ENCODE measurements around the gene ADCK1. TPM values are rescaled to one million over a fixed set of nuclear protein-coding genes. Genes with fewer than 3 reads are reported as not detected.

Gene ADCK1
- polyA plus RNA-seq, 2 of the 4 experiments (the other 2 are of a cell fraction), result 6.6 to 8.1 TPM

DNA sequence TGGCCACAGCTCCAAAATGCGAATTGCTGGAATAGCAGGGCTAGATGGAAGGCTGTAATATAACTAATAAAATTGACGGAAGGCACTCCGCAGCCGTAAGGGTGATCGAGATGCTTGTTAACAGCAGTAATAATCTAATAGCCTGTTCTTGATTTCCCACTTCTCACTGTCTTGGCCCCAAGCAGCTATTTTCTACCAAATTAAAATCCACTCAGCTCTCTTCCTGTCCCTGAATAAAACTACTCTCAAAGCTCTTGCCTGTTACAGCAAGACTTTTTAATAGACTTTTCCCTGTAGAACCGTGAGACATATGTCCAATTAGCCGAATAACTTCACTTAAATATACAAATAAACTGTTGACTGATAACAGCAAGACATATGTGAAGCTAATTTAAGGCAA, 38.0 kb downstream of the ADCK1 start:
- Histone ChIP-seq H3K27ac (no peak overlapping the region), H3K4me1 (no peaks in the 10 kb centered on the region), H3K9me3 (no peaks in the 10 kb centered on the region), H3K4me2 (no peak overlapping the region), H3K4me3 (no peak overlapping the region)
- no peak for TF ChIP-seq CHD2 (IDR thresholded peaks at IDR 0.05; ENCODE audit: low read length, partially characterized antibody)
- TF ChIP-seq CHD4 (IDR thresholded peaks at IDR 0.05; ENCODE audit: borderline replicate concordance), result no peak
- no peak for TF ChIP-seq ZSCAN20 (CRISPR knock-in tag; IDR thresholded peaks at IDR 0.05)
- TF ChIP-seq RNF2 (IDR thresholded peaks at IDR 0.05; ENCODE audit: borderline replicate concordance, low read depth), result no peak
- TF ChIP-seq EHMT2 (IDR thresholded peaks at IDR 0.05; ENCODE audit: low read depth), result no peak
- TF ChIP-seq, protein P1, sequence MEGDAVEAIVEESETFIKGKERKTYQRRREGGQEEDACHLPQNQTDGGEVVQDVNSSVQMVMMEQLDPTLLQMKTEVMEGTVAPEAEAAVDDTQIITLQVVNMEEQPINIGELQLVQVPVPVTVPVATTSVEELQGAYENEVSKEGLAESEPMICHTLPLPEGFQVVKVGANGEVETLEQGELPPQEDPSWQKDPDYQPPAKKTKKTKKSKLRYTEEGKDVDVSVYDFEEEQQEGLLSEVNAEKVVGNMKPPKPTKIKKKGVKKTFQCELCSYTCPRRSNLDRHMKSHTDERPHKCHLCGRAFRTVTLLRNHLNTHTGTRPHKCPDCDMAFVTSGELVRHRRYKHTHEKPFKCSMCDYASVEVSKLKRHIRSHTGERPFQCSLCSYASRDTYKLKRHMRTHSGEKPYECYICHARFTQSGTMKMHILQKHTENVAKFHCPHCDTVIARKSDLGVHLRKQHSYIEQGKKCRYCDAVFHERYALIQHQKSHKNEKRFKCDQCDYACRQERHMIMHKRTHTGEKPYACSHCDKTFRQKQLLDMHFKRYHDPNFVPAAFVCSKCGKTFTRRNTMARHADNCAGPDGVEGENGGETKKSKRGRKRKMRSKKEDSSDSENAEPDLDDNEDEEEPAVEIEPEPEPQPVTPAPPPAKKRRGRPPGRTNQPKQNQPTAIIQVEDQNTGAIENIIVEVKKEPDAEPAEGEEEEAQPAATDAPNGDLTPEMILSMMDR (IDR thresholded peaks at IDR 0.05), result no peak
- no peak for TF ChIP-seq TP53 (CRISPR knock-in tag; IDR thresholded peaks at IDR 0.05)
- TF ChIP-seq NFE2L2 (conservative IDR thresholded peaks at IDR 0.05; ENCODE audit: low read length), result no peak
- TF ChIP-seq, protein P2, sequence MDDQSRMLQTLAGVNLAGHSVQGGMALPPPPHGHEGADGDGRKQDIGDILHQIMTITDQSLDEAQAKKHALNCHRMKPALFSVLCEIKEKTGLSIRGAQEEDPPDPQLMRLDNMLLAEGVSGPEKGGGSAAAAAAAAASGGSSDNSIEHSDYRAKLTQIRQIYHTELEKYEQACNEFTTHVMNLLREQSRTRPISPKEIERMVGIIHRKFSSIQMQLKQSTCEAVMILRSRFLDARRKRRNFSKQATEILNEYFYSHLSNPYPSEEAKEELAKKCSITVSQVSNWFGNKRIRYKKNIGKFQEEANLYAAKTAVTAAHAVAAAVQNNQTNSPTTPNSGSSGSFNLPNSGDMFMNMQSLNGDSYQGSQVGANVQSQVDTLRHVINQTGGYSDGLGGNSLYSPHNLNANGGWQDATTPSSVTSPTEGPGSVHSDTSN (IDR thresholded peaks at IDR 0.05), result no peak
- no peak for TF ChIP-seq POLR2A (IDR thresholded peaks at IDR 0.05; ENCODE audit: low read length)
- no peak for TF ChIP-seq ZFP36 (IDR thresholded peaks at IDR 0.05; ENCODE audit: borderline replicate concordance, partially characterized antibody)
- no peak for TF ChIP-seq GATA3 (IDR thresholded peaks at IDR 0.05; ENCODE audit: borderline replicate concordance)
- no peak for TF ChIP-seq FOSB (CRISPR knock-in tag; IDR thresholded peaks at IDR 0.05)
- no peak for TF ChIP-seq HOXB13 (CRISPR knock-in tag; IDR thresholded peaks at IDR 0.05; ENCODE audit: low read depth)
- TF ChIP-seq SMC3 (IDR thresholded peaks at IDR 0.05), result no peak
- TF ChIP-seq TFCP2L1 (CRISPR knock-in tag; IDR thresholded peaks at IDR 0.05), result no peak
- no peak for TF ChIP-seq RFX5 (IDR thresholded peaks at IDR 0.05)
- TF ChIP-seq CBX2 (IDR thresholded peaks at IDR 0.05; ENCODE audit: borderline replicate concordance, low read depth), result no peak
- TF ChIP-seq, protein P3, sequence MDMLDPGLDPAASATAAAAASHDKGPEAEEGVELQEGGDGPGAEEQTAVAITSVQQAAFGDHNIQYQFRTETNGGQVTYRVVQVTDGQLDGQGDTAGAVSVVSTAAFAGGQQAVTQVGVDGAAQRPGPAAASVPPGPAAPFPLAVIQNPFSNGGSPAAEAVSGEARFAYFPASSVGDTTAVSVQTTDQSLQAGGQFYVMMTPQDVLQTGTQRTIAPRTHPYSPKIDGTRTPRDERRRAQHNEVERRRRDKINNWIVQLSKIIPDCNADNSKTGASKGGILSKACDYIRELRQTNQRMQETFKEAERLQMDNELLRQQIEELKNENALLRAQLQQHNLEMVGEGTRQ (IDR thresholded peaks at IDR 0.05), result no peak
- FAIRE-seq (no peak), DNase-seq (ENCODE audit: low read depth in 1 of 2, low spot score in 1 of 2) (no peak), ATAC-seq (no peak)
- CTCF ChIA-PET, result interaction anchor here (1.3 kb wide), 1 partner anchor 25 kb away, joined by 5 read pairs; no protein-coding TSS in a partner anchor
- WGBS (ENCODE audit: missing lambda C conversion rate), result 80% methylated on average over 7 of the region's 7 CpGs
- POLR2A ChIA-PET, result no interaction called here

DNA sequence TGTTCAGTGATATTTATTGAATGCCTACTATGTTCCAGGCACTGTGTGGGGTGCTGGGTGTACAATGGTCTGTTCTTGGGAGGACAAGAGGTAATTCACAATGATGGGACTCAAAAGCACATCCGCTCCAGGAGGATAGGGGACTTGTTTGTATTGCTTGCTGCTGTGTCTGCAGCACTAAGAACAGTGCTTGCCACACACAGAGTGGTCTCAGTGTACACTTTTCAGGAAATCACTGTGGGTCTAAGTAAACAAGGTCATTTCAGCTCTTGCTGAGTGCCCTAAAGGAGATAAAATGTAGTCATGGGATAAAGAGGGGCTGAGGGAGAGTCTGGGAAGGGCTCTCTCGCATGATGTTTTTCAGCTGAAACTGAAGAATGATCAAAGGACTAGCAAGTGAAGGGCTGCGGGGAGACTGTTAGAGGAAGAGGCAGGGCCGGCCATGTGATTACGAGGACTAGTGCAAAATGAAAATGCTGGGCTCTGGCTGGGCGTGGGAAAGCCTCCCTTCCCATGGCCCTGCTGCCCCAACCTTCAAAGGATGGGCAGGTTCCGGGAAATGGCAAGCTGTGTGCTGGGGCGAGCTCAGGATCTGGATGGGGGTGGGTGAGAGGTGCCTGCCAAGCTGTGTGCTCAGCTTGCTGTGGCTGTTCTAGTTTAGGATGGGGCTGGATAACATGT, 39.1 kb downstream of the ADCK1 start:
- DNase-seq (ENCODE audit: low read depth in 1 of 2, low spot score in 1 of 2) (no peak), ATAC-seq (no peak), FAIRE-seq (no peak)
- H3K4me3 ChIP-seq, result no peak overlapping the region
- H3K4me1 ChIP-seq, result no peaks in the 10 kb centered on the region
- 81% methylated on average over 8 of the region's 8 CpGs for WGBS (ENCODE audit: missing lambda C conversion rate)
- ChIA-PET POLR2A (no interaction called here), CTCF (no interaction called here)
- no peak overlapping the region for H3K4me2 ChIP-seq
- no peak for TF ChIP-seq RCOR1 (IDR thresholded peaks at IDR 0.05; ENCODE audit: low read depth, low read length)
- H3K27ac ChIP-seq, result no peak overlapping the region
- no peaks in the 10 kb centered on the region for H3K9me3 ChIP-seq

DNA sequence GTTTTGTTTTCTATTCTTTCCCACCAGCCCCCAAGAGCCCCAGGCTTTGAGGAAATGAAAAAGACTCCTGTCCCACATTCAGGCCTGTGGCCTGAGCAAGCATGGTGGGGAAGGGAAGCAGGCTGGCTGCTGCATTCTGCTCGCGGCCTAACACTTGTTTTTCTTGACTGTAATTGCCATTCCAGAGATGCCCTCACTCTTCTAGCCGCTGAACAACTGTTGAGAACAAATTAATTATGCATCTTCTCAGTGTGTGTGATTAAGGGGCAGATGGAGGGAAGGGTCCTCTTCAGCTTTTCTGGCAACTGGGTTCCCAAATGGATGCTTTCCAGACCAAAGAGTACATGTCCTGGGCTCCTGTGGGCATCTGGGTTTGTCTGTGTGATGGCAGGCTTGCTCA, 43.3 kb downstream of the ADCK1 start:
- ATAC-seq, result no peak
- H3K4me2 ChIP-seq, result no peak overlapping the region
- TF ChIP-seq, protein P4, sequence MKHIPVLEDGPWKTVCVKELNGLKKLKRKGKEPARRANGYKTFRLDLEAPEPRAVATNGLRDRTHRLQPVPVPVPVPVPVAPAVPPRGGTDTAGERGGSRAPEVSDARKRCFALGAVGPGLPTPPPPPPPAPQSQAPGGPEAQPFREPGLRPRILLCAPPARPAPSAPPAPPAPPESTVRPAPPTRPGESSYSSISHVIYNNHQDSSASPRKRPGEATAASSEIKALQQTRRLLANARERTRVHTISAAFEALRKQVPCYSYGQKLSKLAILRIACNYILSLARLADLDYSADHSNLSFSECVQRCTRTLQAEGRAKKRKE (CRISPR knock-in tag; IDR thresholded peaks at IDR 0.05; ENCODE audit: low read depth), result no peak
- no peak for TF ChIP-seq SREBF2 (IDR thresholded peaks at IDR 0.05)
- TF ChIP-seq ZC3H11A (IDR thresholded peaks at IDR 0.05), result no peak
- TF ChIP-seq, protein P2 (IDR thresholded peaks at IDR 0.05), result no peak
- no peak for TF ChIP-seq NR3C1 (IDR thresholded peaks at IDR 0.05)
- no peak for TF ChIP-seq GATA3 (IDR thresholded peaks at IDR 0.05; ENCODE audit: borderline replicate concordance)
- TF ChIP-seq CEBPB (IDR thresholded peaks at IDR 0.05), result no peak
- TF ChIP-seq EHF (CRISPR knock-in tag; IDR thresholded peaks at IDR 0.05), result no peak
- TF ChIP-seq POLR2A (IDR thresholded peaks at IDR 0.05; ENCODE audit: low read length), result no peak
- TF ChIP-seq ZFP36 (IDR thresholded peaks at IDR 0.05; ENCODE audit: borderline replicate concordance, partially characterized antibody), result no peak
- TF ChIP-seq FOXS1 (CRISPR knock-in tag; IDR thresholded peaks at IDR 0.05), result no peak
- POLR2A ChIA-PET, result no interaction called here
- no peaks in the 10 kb centered on the region for H3K4me1 ChIP-seq
- no peak for DNase-seq (ENCODE audit: low read depth in 1 of 2, low spot score in 1 of 2)
- WGBS (ENCODE audit: missing lambda C conversion rate), result 90% methylated on average over 3 of the region's 3 CpGs
- CTCF ChIA-PET, result no interaction called here
- H3K9me3 ChIP-seq, result no peaks in the 10 kb centered on the region
- H3K27ac ChIP-seq, result no peak overlapping the region
- FAIRE-seq, result no peak
- H3K4me3 ChIP-seq, result no peak overlapping the region
